ENCODE data around the gene PFKFB4. TPM values are rescaled to one million over a fixed set of nuclear protein-coding genes. Genes with fewer than 3 reads are reported as not detected.

PFKFB4 gene
- total RNA-seq, 1 experiment from 2014 or later = 20.3 TPM

- ATAC-seq (no peak), DNase-seq (ENCODE audit: low read depth, low spot score) (no peak)
- BruUV-seq (replicated peaks) = no TSS peak
- CTCF ChIA-PET = interaction anchor here (1.7 kb wide), 1 partner anchor 38 kb away, joined by 6 read pairs; the partner anchor contains the start of gene SLC26A6
- Histone ChIP-seq H3K9ac (ENCODE audit: low read length) (no peak overlapping the region), H3K27me3 (ENCODE audit: insufficient read depth, low read length) (no peaks in the 10 kb centered on the region), H3K4me3 (replicated peaks in 1 of 2; ENCODE audit: low read depth in 1 of 2, low read length in 2 of 2) (no peak overlapping the region), H3K79me2 (ENCODE audit: insufficient read depth, low read length) (no peaks in the 10 kb centered on the region), H3K4me1 (ENCODE audit: control insufficient read depth in 1 of 2, insufficient read depth in 2 of 2, low read length in 2 of 2) (peaks cover 11 to 21% of the 10 kb centered on the region in 2 experiments), H2AFZ (ENCODE audit: low read depth, low read length, poor library complexity, severe bottlenecking) (no peak overlapping the region), H3K27ac (ENCODE audit: low read depth, low read length) (no peak overlapping the region; the same call in 1 of the 2 replicates), H3K36me3 (ENCODE audit: control insufficient read depth in 1 of 2, insufficient read depth in 2 of 2, low read length in 2 of 2) (peaks cover 8 to 38% of the 10 kb centered on the region in 2 experiments), H3K9me2 (ENCODE audit: insufficient read depth) (no peaks in the 10 kb centered on the region), H3K4me2 (ENCODE audit: low read length) (0 out of 2 replicates have a peak overlapping the region, but pooled peaks have one; percentile 65), H3K9me3 (ENCODE audit: control insufficient read depth in 1 of 2, insufficient read depth in 1 of 2, low read depth in 1 of 2, low read length in 2 of 2) (no peaks in the 10 kb centered on the region), H4K20me1 (ENCODE audit: insufficient read depth) (no peaks in the 10 kb centered on the region)
- intact Hi-C loops (cut with micrococcal nuclease) = no loop called here
- TF ChIP-seq POLR2AphosphoS5 (IDR thresholded peaks at IDR 0.05; ENCODE audit: low read depth, low read length) (0 out of 2 replicates have a peak, but pooled peaks have one; percentile 19), ZBTB33 (IDR thresholded peaks at IDR 0.05; ENCODE audit: extremely low read depth, insufficient replicate concordance, low read length) (no peak)
- POLR2A ChIA-PET = no interaction called here
- RAD21 ChIA-PET (ENCODE audit: low non-redundant PET in 1 of 2, low total read pairs in 2 of 2, uncharacterized antibody in 2 of 2, unreplicated experiment in 2 of 2) = no interaction called here
These were observed 40.2 kb upstream of the PFKFB4 start for GRCh38 chr3:48596676-48597407.

GRCh38 chr3:48596157-48596556 is 39.6 kb upstream of the PFKFB4 start:
- H3K36me3 ChIP-seq (ENCODE audit: control insufficient read depth in 1 of 2, insufficient read depth in 2 of 2, low read length in 2 of 2) = peaks cover 5 to 33% of the 10 kb centered on the region in 2 experiments
- no peaks in the 10 kb centered on the region for H3K27me3 ChIP-seq (ENCODE audit: insufficient read depth, low read length)
- intact Hi-C loops (cut with micrococcal nuclease) = no loop called here
- no peak overlapping the region for H3K9ac ChIP-seq (ENCODE audit: low read length)
- ChIA-PET CTCF (no interaction called here), POLR2A (no interaction called here), RAD21 (ENCODE audit: low non-redundant PET in 1 of 2, low total read pairs in 2 of 2, uncharacterized antibody in 2 of 2, unreplicated experiment in 2 of 2) (no interaction called here)
- no peaks in the 10 kb centered on the region for H3K79me2 ChIP-seq (ENCODE audit: insufficient read depth, low read length)
- TF ChIP-seq SP1 (IDR thresholded peaks at IDR 0.05; ENCODE audit: low read depth) (no peak), CTCF (IDR thresholded peaks at IDR 0.05 in 2 of 3, conservative IDR thresholded peaks at IDR 0.05 in 1 of 3; ENCODE audit: borderline replicate concordance in 1 of 3, insufficient read depth in 1 of 3, low read depth in 2 of 3, low read length in 2 of 3) (no peak), EZH2phosphoT487 (IDR thresholded peaks at IDR 0.05; ENCODE audit: borderline replicate concordance) (no peak), SIN3A (IDR thresholded peaks at IDR 0.05; ENCODE audit: low read depth) (no peak), RAD21 (IDR thresholded peaks at IDR 0.05; ENCODE audit: low read depth) (no peak), POLR2AphosphoS5 (IDR thresholded peaks at IDR 0.05; ENCODE audit: low read depth, low read length) (no peak), YY1 (IDR thresholded peaks at IDR 0.05; ENCODE audit: extremely low read depth, insufficient replicate concordance, low read depth, low read length) (no peak), MAX (IDR thresholded peaks at IDR 0.05) (no peak), ELF1 (IDR thresholded peaks at IDR 0.05; ENCODE audit: borderline replicate concordance, low read depth) (no peak), EGR1 (IDR thresholded peaks at IDR 0.05; ENCODE audit: low read depth) (no peak), FOSL1 (IDR thresholded peaks at IDR 0.05; ENCODE audit: low read depth) (no peak), TCF7L2 (IDR thresholded peaks at IDR 0.05; ENCODE audit: borderline replicate concordance, extremely low read depth, insufficient read depth, insufficient read length) (no peak), ZFX (IDR thresholded peaks at IDR 0.05) (no peak), CBX3 (IDR thresholded peaks at IDR 0.05; ENCODE audit: low read depth) (no peak), EZH2 (IDR thresholded peaks at IDR 0.05) (no peak)
- peak overlapping the region; percentile 21 for H3K27ac ChIP-seq (ENCODE audit: low read depth, low read length)
- no peak for DNase-seq (ENCODE audit: low read depth, low spot score)
- peak; percentile 18 for ATAC-seq
- H3K4me1 ChIP-seq (ENCODE audit: control insufficient read depth in 1 of 2, insufficient read depth in 2 of 2, low read length in 2 of 2) = peaks cover 11 to 21% of the 10 kb centered on the region in 2 experiments
- no peak overlapping the region for H2AFZ ChIP-seq (ENCODE audit: low read depth, low read length, poor library complexity, severe bottlenecking)
- no peaks in the 10 kb centered on the region for H3K9me2 ChIP-seq (ENCODE audit: insufficient read depth)
- peak overlapping the region; percentile 65 for H3K4me2 ChIP-seq (ENCODE audit: low read length)
- BruUV-seq (replicated peaks) = no TSS peak
- H3K9me3 ChIP-seq (ENCODE audit: control insufficient read depth in 1 of 2, insufficient read depth in 1 of 2, low read depth in 1 of 2, low read length in 2 of 2) = no peaks in the 10 kb centered on the region
- H4K20me1 ChIP-seq (ENCODE audit: insufficient read depth) = no peaks in the 10 kb centered on the region
- no peak overlapping the region; a peak in 1 of 4 replicates for H3K4me3 ChIP-seq (replicated peaks in 1 of 2; ENCODE audit: low read depth in 1 of 2, low read length in 2 of 2)
